ENCODE data around the gene HCFC2.

DNA sequence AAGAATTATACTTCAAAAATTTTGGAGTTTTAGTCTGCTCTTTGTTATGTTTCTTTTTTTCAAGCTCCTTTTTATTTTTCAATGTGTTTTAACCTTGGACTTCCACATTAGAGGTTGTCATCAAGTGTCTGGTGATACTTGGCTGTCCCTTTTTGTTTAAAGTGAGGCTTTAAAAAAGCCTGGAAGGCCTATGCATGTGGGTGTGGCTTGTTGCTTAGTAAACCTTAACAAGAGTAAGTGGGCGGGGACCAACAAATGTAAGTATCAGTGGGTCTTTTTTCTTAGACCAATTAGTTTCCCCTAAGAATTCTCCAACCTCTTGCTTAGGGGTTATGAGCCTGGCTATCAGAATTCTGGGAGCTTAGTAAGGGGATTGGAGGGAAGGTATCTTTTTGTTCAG lies 26.4 kb downstream of the HCFC2 start:
- TF ChIP-seq, protein P1, sequence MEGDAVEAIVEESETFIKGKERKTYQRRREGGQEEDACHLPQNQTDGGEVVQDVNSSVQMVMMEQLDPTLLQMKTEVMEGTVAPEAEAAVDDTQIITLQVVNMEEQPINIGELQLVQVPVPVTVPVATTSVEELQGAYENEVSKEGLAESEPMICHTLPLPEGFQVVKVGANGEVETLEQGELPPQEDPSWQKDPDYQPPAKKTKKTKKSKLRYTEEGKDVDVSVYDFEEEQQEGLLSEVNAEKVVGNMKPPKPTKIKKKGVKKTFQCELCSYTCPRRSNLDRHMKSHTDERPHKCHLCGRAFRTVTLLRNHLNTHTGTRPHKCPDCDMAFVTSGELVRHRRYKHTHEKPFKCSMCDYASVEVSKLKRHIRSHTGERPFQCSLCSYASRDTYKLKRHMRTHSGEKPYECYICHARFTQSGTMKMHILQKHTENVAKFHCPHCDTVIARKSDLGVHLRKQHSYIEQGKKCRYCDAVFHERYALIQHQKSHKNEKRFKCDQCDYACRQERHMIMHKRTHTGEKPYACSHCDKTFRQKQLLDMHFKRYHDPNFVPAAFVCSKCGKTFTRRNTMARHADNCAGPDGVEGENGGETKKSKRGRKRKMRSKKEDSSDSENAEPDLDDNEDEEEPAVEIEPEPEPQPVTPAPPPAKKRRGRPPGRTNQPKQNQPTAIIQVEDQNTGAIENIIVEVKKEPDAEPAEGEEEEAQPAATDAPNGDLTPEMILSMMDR (IDR thresholded peaks at IDR 0.05; ENCODE audit: insufficient read depth, low read depth, low read length) = no peak
- TF ChIP-seq EZH2 (IDR thresholded peaks at IDR 0.05; ENCODE audit: insufficient read depth, low read length) = no peak

All from astrocyte (in vitro differentiated cells and primary cell).